WTC11 (cell line): ENCODE data around the gene MCMBP.
"Not testable (repeated sequence)": the region's sequence is repeated elsewhere in the genome, so short reads cannot be mapped to it uniquely, and the experiment has no call there.

ENCODE experiments used
- CBFB ChIP-seq: sonication (generic); formaldehyde crosslinking; IDR thresholded peaks from 2 replicates; pipeline ENCODE4 v1.8.1; 2022; ENCODE audit warnings: mild to moderate bottlenecking, low read depth, missing genetic modification reagents
- JUN ChIP-seq: sonication (generic); formaldehyde crosslinking; IDR thresholded peaks from 2 replicates; pipeline ENCODE4 v1.8.0; 2023; ENCODE audit warnings: mild to moderate bottlenecking, missing genetic modification reagents
- KAT7 ChIP-seq: sonication (generic); formaldehyde crosslinking; IDR thresholded peaks from 2 replicates; pipeline ENCODE4 v1.8.1; 2023; ENCODE audit warnings: missing genetic modification reagents, mild to moderate bottlenecking, borderline replicate concordance
- NFYB ChIP-seq: sonication (generic); formaldehyde crosslinking; conservative IDR thresholded peaks from 2 replicates; pipeline ENCODE4 v1.8.0; 2022; ENCODE audit warnings: low read depth, missing genetic modification reagents
- SP1 ChIP-seq: sonication (generic); formaldehyde crosslinking; conservative IDR thresholded peaks from 2 replicates; pipeline ENCODE4 v1.8.1; 2022; ENCODE audit warnings: missing genetic modification reagents
- TP53 ChIP-seq: sonication (generic); formaldehyde crosslinking; IDR thresholded peaks from 2 replicates; pipeline ENCODE4 v1.8.1; 2023; ENCODE audit warnings: mild to moderate bottlenecking, missing genetic modification reagents
- ZNF232 ChIP-seq: sonication (generic); formaldehyde crosslinking; IDR thresholded peaks from 2 replicates; pipeline ENCODE4 v1.8.0; 2022; ENCODE audit warnings: mild to moderate bottlenecking, missing genetic modification reagents
- ZNF423 ChIP-seq: fragments of 250-450 bp; sonication (Bioruptor Pico); IDR thresholded peaks from 2 replicates; pipeline ENCODE4 v2.1.2; 2022; ENCODE audit warnings: mild to moderate bottlenecking, moderate library complexity
- TF ChIP-seq, protein P1 (sequence below): sonication (generic); formaldehyde crosslinking; IDR thresholded peaks from 2 replicates; pipeline ENCODE4 v1.8.0; 2023; ENCODE audit warnings: missing genetic modification reagents, mild to moderate bottlenecking, borderline replicate concordance
- TF ChIP-seq, protein P2 (sequence below): sonication (generic); formaldehyde crosslinking; conservative IDR thresholded peaks from 2 replicates; pipeline ENCODE4 v1.8.1; 2023; ENCODE audit warnings: mild to moderate bottlenecking, low read depth, missing genetic modification reagents, moderate library complexity
- TF ChIP-seq, protein P3 (sequence below): sonication (generic); formaldehyde crosslinking; conservative IDR thresholded peaks from 2 replicates; pipeline ENCODE4 v1.8.1; 2022; ENCODE audit warnings: mild to moderate bottlenecking, missing genetic modification reagents
- TF ChIP-seq, protein P4 (sequence below): sonication (generic); formaldehyde crosslinking; IDR thresholded peaks from 2 replicates; pipeline ENCODE4 v1.8.1; 2023; ENCODE audit warnings: mild to moderate bottlenecking, moderate library complexity, missing genetic modification reagents
- TF ChIP-seq, protein P5 (sequence below): fragments of 200-600 bp; IDR thresholded peaks from 2 replicates; pipeline ENCODE4 v1.8.0; 2022; ENCODE audit warnings: antibody characterized with exemption
- TF ChIP-seq, protein P6 (sequence below): sonication (generic); formaldehyde crosslinking; IDR thresholded peaks from 2 replicates; pipeline ENCODE4 v1.8.1; 2023; ENCODE audit warnings: mild to moderate bottlenecking, missing genetic modification reagents, borderline replicate concordance

DNA sequence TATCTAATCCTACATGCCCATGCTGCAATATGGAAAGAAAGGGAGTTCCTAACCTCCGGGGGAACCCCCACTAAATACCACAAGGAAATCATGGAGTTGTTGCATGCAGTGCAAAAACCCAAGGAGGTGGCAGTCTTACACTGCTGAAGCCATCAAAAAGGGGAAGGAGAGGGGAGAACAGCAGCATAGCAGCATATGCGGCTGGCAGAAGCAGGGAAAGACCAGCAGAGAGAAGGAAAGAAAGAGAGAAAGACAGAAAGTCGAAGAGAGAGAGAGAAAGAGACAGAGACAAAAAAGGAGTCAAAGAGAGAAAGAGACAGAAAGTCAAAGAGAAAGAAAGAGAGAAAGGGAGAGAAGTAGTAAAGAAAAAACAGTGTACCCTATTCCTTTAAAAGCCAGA lies 16.1 kb upstream of the MCMBP start:
- TF ChIP-seq, protein P1, sequence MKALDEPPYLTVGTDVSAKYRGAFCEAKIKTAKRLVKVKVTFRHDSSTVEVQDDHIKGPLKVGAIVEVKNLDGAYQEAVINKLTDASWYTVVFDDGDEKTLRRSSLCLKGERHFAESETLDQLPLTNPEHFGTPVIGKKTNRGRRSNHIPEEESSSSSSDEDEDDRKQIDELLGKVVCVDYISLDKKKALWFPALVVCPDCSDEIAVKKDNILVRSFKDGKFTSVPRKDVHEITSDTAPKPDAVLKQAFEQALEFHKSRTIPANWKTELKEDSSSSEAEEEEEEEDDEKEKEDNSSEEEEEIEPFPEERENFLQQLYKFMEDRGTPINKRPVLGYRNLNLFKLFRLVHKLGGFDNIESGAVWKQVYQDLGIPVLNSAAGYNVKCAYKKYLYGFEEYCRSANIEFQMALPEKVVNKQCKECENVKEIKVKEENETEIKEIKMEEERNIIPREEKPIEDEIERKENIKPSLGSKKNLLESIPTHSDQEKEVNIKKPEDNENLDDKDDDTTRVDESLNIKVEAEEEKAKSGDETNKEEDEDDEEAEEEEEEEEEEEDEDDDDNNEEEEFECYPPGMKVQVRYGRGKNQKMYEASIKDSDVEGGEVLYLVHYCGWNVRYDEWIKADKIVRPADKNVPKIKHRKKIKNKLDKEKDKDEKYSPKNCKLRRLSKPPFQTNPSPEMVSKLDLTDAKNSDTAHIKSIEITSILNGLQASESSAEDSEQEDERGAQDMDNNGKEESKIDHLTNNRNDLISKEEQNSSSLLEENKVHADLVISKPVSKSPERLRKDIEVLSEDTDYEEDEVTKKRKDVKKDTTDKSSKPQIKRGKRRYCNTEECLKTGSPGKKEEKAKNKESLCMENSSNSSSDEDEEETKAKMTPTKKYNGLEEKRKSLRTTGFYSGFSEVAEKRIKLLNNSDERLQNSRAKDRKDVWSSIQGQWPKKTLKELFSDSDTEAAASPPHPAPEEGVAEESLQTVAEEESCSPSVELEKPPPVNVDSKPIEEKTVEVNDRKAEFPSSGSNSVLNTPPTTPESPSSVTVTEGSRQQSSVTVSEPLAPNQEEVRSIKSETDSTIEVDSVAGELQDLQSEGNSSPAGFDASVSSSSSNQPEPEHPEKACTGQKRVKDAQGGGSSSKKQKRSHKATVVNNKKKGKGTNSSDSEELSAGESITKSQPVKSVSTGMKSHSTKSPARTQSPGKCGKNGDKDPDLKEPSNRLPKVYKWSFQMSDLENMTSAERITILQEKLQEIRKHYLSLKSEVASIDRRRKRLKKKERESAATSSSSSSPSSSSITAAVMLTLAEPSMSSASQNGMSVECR (CRISPR knock-in tag), result not testable (repeated sequence)
- TF ChIP-seq, protein P2, sequence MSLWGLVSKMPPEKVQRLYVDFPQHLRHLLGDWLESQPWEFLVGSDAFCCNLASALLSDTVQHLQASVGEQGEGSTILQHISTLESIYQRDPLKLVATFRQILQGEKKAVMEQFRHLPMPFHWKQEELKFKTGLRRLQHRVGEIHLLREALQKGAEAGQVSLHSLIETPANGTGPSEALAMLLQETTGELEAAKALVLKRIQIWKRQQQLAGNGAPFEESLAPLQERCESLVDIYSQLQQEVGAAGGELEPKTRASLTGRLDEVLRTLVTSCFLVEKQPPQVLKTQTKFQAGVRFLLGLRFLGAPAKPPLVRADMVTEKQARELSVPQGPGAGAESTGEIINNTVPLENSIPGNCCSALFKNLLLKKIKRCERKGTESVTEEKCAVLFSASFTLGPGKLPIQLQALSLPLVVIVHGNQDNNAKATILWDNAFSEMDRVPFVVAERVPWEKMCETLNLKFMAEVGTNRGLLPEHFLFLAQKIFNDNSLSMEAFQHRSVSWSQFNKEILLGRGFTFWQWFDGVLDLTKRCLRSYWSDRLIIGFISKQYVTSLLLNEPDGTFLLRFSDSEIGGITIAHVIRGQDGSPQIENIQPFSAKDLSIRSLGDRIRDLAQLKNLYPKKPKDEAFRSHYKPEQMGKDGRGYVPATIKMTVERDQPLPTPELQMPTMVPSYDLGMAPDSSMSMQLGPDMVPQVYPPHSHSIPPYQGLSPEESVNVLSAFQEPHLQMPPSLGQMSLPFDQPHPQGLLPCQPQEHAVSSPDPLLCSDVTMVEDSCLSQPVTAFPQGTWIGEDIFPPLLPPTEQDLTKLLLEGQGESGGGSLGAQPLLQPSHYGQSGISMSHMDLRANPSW (CRISPR knock-in tag), result not testable (repeated sequence)
- not testable (repeated sequence) for TF ChIP-seq ZNF232 (CRISPR knock-in tag); JUN (CRISPR knock-in tag); SP1 (CRISPR knock-in tag); CBFB (CRISPR knock-in tag); TP53 (CRISPR knock-in tag); NFYB (CRISPR knock-in tag); KAT7 (CRISPR knock-in tag); ZNF423
- TF ChIP-seq, protein P3, sequence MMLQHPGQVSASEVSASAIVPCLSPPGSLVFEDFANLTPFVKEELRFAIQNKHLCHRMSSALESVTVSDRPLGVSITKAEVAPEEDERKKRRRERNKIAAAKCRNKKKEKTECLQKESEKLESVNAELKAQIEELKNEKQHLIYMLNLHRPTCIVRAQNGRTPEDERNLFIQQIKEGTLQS (CRISPR knock-in tag), result not testable (repeated sequence)
- TF ChIP-seq, protein P4, sequence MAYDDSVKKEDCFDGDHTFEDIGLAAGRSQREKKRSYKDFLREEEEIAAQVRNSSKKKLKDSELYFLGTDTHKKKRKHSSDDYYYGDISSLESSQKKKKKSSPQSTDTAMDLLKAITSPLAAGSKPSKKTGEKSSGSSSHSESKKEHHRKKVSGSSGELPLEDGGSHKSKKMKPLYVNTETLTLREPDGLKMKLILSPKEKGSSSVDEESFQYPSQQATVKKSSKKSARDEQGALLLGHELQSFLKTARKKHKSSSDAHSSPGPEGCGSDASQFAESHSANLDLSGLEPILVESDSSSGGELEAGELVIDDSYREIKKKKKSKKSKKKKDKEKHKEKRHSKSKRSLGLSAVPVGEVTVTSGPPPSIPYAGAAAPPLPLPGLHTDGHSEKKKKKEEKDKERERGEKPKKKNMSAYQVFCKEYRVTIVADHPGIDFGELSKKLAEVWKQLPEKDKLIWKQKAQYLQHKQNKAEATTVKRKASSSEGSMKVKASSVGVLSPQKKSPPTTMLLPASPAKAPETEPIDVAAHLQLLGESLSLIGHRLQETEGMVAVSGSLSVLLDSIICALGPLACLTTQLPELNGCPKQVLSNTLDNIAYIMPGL (CRISPR knock-in tag), result not testable (repeated sequence)
- TF ChIP-seq, protein P5, sequence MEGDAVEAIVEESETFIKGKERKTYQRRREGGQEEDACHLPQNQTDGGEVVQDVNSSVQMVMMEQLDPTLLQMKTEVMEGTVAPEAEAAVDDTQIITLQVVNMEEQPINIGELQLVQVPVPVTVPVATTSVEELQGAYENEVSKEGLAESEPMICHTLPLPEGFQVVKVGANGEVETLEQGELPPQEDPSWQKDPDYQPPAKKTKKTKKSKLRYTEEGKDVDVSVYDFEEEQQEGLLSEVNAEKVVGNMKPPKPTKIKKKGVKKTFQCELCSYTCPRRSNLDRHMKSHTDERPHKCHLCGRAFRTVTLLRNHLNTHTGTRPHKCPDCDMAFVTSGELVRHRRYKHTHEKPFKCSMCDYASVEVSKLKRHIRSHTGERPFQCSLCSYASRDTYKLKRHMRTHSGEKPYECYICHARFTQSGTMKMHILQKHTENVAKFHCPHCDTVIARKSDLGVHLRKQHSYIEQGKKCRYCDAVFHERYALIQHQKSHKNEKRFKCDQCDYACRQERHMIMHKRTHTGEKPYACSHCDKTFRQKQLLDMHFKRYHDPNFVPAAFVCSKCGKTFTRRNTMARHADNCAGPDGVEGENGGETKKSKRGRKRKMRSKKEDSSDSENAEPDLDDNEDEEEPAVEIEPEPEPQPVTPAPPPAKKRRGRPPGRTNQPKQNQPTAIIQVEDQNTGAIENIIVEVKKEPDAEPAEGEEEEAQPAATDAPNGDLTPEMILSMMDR, result not testable (repeated sequence)
- TF ChIP-seq, protein P6, sequence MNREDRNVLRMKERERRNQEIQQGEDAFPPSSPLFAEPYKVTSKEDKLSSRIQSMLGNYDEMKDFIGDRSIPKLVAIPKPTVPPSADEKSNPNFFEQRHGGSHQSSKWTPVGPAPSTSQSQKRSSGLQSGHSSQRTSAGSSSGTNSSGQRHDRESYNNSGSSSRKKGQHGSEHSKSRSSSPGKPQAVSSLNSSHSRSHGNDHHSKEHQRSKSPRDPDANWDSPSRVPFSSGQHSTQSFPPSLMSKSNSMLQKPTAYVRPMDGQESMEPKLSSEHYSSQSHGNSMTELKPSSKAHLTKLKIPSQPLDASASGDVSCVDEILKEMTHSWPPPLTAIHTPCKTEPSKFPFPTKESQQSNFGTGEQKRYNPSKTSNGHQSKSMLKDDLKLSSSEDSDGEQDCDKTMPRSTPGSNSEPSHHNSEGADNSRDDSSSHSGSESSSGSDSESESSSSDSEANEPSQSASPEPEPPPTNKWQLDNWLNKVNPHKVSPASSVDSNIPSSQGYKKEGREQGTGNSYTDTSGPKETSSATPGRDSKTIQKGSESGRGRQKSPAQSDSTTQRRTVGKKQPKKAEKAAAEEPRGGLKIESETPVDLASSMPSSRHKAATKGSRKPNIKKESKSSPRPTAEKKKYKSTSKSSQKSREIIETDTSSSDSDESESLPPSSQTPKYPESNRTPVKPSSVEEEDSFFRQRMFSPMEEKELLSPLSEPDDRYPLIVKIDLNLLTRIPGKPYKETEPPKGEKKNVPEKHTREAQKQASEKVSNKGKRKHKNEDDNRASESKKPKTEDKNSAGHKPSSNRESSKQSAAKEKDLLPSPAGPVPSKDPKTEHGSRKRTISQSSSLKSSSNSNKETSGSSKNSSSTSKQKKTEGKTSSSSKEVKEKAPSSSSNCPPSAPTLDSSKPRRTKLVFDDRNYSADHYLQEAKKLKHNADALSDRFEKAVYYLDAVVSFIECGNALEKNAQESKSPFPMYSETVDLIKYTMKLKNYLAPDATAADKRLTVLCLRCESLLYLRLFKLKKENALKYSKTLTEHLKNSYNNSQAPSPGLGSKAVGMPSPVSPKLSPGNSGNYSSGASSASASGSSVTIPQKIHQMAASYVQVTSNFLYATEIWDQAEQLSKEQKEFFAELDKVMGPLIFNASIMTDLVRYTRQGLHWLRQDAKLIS (CRISPR knock-in tag), result not testable (repeated sequence)
